Astrocyte (in vitro differentiated cells and primary cell): ENCODE measurements around the gene NOS1AP. TPM values are rescaled to one million over a fixed set of nuclear protein-coding genes. Genes with fewer than 3 reads are reported as not detected.

Experiments used
- DNase-seq: peaks from one replicate; pipeline ENCODE4 v3.0.0-alpha.2; 2010; ENCODE audit warnings: low read depth
- FAIRE-seq: peaks from 2 replicates; lab custom pipeline; 2011; peaks lifted over from hg19 to GRCh38; lab: Jason Lieb, UNC
- H2AFZ ChIP-seq: 2 replicates; pipeline ENCODE4 v1.6.0; 2012; ENCODE audit warnings: low read depth, low read length, inconsistent platforms
- H3K27ac ChIP-seq: 2 replicates; pipeline ENCODE4 v1.5.1; 2011; ENCODE audit warnings: low read depth, low read length, inconsistent platforms
- H3K27me3 ChIP-seq: 2 replicates; pipeline ENCODE4 v1.6.0; 2011; ENCODE audit warnings: low read length, inconsistent platforms; ENCODE audit not compliant: insufficient read depth
- H3K36me3 ChIP-seq: 2 replicates; pipeline ENCODE4 v1.5.1; 2011; ENCODE audit warnings: low read length, inconsistent platforms; ENCODE audit not compliant: insufficient read depth
- H3K4me1 ChIP-seq: 2 replicates; pipeline ENCODE4 v1.5.1; 2011; ENCODE audit warnings: low read length, inconsistent platforms; ENCODE audit not compliant: insufficient read depth
- H3K4me2 ChIP-seq: 2 replicates; pipeline ENCODE4 v1.6.0; 2012; ENCODE audit warnings: low read length, inconsistent platforms
- H3K4me3 ChIP-seq: 2 replicates; pipeline ENCODE4 v1.5.1; 2011; ENCODE audit warnings: low read depth, mild to moderate bottlenecking, low read length, inconsistent platforms; ENCODE audit not compliant: insufficient read depth
- H3K79me2 ChIP-seq: 2 replicates; pipeline ENCODE4 v1.6.0; 2012; ENCODE audit warnings: mild to moderate bottlenecking, low read length, inconsistent platforms; ENCODE audit not compliant: insufficient read depth
- H3K9ac ChIP-seq: 2 replicates; pipeline ENCODE4 v1.6.0; 2012; ENCODE audit warnings: mild to moderate bottlenecking, low read length, inconsistent platforms
- H3K9me3 ChIP-seq: 2 replicates; pipeline ENCODE4 v1.5.1; 2012; ENCODE audit warnings: low read depth, mild to moderate bottlenecking, low read length, inconsistent platforms; ENCODE audit not compliant: insufficient read depth
- H4K20me1 ChIP-seq: 2 replicates; pipeline ENCODE4 v1.6.0; 2012; ENCODE audit warnings: low read length, inconsistent platforms; ENCODE audit not compliant: insufficient read depth
- H3K27ac Mint-ChIP-seq: one replicate; pipeline ENCODE4 v1.8.0; 2021; ENCODE audit warnings: mild to moderate bottlenecking, mixed read lengths; ENCODE audit not compliant: unreplicated experiment
- H3K27me3 Mint-ChIP-seq: one replicate; pipeline ENCODE4 v1.8.0; 2021; ENCODE audit warnings: low read depth, mixed read lengths; ENCODE audit not compliant: unreplicated experiment
- H3K36me3 Mint-ChIP-seq: one replicate; pipeline ENCODE4 v1.8.0; 2021; ENCODE audit warnings: low read depth, mixed read lengths; ENCODE audit not compliant: unreplicated experiment
- H3K4me1 Mint-ChIP-seq: one replicate; pipeline ENCODE4 v1.8.0; 2021; ENCODE audit warnings: low read depth, mixed read lengths; ENCODE audit not compliant: unreplicated experiment
- H3K4me3 Mint-ChIP-seq: one replicate; pipeline ENCODE4 v1.8.0; 2021; ENCODE audit warnings: mild to moderate bottlenecking, moderate library complexity, mixed read lengths; ENCODE audit not compliant: unreplicated experiment
- H3K9me3 Mint-ChIP-seq: one replicate; pipeline ENCODE4 v1.8.0; 2021; ENCODE audit warnings: mild to moderate bottlenecking, mixed read lengths; ENCODE audit not compliant: unreplicated experiment
- EZH2 ChIP-seq: IDR thresholded peaks from 2 replicates; pipeline ENCODE4 v1.6.1; 2012; ENCODE audit warnings: mild to moderate bottlenecking, low read length, inconsistent platforms; ENCODE audit not compliant: insufficient read depth
- total RNA-seq: library from RNA; stranded (reverse); gene quantifications from 2 replicates; pipeline ENCODE4 v1.2.1, GENCODE V29; 2021
- TF ChIP-seq, protein P1 (sequence below): IDR thresholded peaks from 2 replicates; pipeline ENCODE4 v1.5.1; 2011; ENCODE audit warnings: low read depth, mild to moderate bottlenecking, inconsistent platforms, low read length, moderate library complexity; ENCODE audit not compliant: insufficient read depth

The NOS1AP gene
- total RNA-seq, 1 donor from 2014 or later = 1.2 TPM

GRCh38 chr1:162242804-162243203 lies 173.3 kb downstream of the NOS1AP start:
- no peaks in the 10 kb centered on the region for H3K79me2 ChIP-seq
- Mint-ChIP-seq H3K27me3 (peaks cover 3% of the 10 kb centered on the region), H3K4me1 (peaks cover 6% of the 10 kb centered on the region), H3K4me3 (no peak overlapping the region), H3K27ac (no peak overlapping the region), H3K9me3 (no peaks in the 10 kb centered on the region), H3K36me3 (no peaks in the 10 kb centered on the region)
- peaks cover 7% of the 10 kb centered on the region for H3K27me3 ChIP-seq
- no peak overlapping the region for H2AFZ ChIP-seq
- H3K4me2 ChIP-seq = no peak overlapping the region
- H3K4me3 ChIP-seq = no peak overlapping the region
- TF ChIP-seq EZH2 = no peak
- TF ChIP-seq, protein P1, sequence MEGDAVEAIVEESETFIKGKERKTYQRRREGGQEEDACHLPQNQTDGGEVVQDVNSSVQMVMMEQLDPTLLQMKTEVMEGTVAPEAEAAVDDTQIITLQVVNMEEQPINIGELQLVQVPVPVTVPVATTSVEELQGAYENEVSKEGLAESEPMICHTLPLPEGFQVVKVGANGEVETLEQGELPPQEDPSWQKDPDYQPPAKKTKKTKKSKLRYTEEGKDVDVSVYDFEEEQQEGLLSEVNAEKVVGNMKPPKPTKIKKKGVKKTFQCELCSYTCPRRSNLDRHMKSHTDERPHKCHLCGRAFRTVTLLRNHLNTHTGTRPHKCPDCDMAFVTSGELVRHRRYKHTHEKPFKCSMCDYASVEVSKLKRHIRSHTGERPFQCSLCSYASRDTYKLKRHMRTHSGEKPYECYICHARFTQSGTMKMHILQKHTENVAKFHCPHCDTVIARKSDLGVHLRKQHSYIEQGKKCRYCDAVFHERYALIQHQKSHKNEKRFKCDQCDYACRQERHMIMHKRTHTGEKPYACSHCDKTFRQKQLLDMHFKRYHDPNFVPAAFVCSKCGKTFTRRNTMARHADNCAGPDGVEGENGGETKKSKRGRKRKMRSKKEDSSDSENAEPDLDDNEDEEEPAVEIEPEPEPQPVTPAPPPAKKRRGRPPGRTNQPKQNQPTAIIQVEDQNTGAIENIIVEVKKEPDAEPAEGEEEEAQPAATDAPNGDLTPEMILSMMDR = no peak
- H3K4me1 ChIP-seq = no peaks in the 10 kb centered on the region
- H4K20me1 ChIP-seq = no peaks in the 10 kb centered on the region
- H3K36me3 ChIP-seq = no peaks in the 10 kb centered on the region
- H3K9me3 ChIP-seq = no peaks in the 10 kb centered on the region
- no peak overlapping the region for H3K27ac ChIP-seq
- no peak for FAIRE-seq
- DNase-seq = no peak
- H3K9ac ChIP-seq = no peak overlapping the region

DNA sequence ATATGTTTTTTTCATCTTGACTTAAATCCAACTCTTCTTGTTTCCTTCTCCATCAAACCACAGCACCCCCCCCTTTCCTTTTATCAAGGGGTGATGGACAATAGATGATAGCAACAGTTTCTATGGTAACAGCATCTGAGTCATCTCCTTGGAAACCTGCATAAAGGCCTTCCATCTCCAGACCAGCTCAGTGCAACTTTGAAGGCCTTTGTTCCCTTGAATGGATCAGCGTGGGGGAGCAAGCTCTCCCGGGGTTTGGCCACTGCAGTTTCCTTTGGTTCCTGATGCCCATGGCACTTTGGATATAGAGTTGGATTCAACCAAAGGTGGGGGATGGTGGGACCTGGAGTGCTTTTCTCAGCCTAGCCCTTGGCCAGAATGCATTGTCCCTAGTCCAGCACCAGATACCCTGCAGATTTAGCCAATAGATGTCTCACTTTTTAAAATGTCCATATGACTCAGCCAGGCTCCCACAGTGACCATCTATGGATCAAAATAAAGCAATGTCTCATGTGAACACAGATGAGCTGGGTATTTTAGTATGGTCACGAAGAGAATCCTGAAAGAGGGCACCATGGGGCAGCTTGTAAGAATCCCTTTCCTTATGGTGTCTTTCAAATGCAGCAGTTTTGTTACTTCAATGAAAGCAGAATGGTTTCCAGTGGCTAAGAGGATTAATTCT lies 179.5 kb downstream of the NOS1AP start:
- H3K9me3 Mint-ChIP-seq = no peaks in the 10 kb centered on the region
- TF ChIP-seq, protein P1 = no peak
- H3K27me3 Mint-ChIP-seq = no peaks in the 10 kb centered on the region
- no peak overlapping the region for H3K4me2 ChIP-seq
- no peak overlapping the region for H3K4me3 ChIP-seq
- H3K36me3 Mint-ChIP-seq = no peaks in the 10 kb centered on the region
- H3K4me3 Mint-ChIP-seq = no peak overlapping the region
- H3K9me3 ChIP-seq = no peaks in the 10 kb centered on the region
- no peak overlapping the region for H3K9ac ChIP-seq
- no peak overlapping the region for H3K27ac ChIP-seq
- no peak overlapping the region for H3K27ac Mint-ChIP-seq
- H3K79me2 ChIP-seq = no peaks in the 10 kb centered on the region
- no peaks in the 10 kb centered on the region for H3K36me3 ChIP-seq
- no peaks in the 10 kb centered on the region for H4K20me1 ChIP-seq
- H3K4me1 ChIP-seq = no peaks in the 10 kb centered on the region
- DNase-seq = peak; percentile 20
- H3K4me1 Mint-ChIP-seq = peaks cover 2% of the 10 kb centered on the region
- H2AFZ ChIP-seq = no peak overlapping the region
- no peaks in the 10 kb centered on the region for H3K27me3 ChIP-seq
- FAIRE-seq = no peak

GRCh38 chr1:162250004-162250730 lies 180.7 kb downstream of the NOS1AP start:
- H3K4me1 ChIP-seq = no peaks in the 10 kb centered on the region
- no peaks in the 10 kb centered on the region for H3K27me3 ChIP-seq
- Mint-ChIP-seq H3K27me3 (peaks cover 3% of the 10 kb centered on the region), H3K9me3 (no peaks in the 10 kb centered on the region), H3K36me3 (no peaks in the 10 kb centered on the region), H3K4me3 (no peak overlapping the region), H3K4me1 (peaks cover 2% of the 10 kb centered on the region), H3K27ac (no peak overlapping the region)
- TF ChIP-seq, protein P1 = no peak
- TF ChIP-seq EZH2 = no peak
- no peak overlapping the region for H3K4me2 ChIP-seq
- FAIRE-seq = no peak
- no peak overlapping the region for H3K27ac ChIP-seq
- no peak overlapping the region for H3K9ac ChIP-seq
- H4K20me1 ChIP-seq = no peaks in the 10 kb centered on the region
- H2AFZ ChIP-seq = no peak overlapping the region
- H3K79me2 ChIP-seq = no peaks in the 10 kb centered on the region
- no peaks in the 10 kb centered on the region for H3K9me3 ChIP-seq
- no peak overlapping the region for H3K4me3 ChIP-seq
- no peak for DNase-seq
- H3K36me3 ChIP-seq = no peaks in the 10 kb centered on the region
